Esophagus muscularis mucosa (tissue), 4 donors: Measurements from ENCODE around the gene OMA1.

Experiments used
- CTCF ChIP-seq, 3 experiments: fragments of 200-600 bp in 2 of 3; fragments of 450-650 bp in 1 of 3; sonication (generic) in 2 of 3; IDR thresholded peaks; one replicate each; pipeline ENCODE4 v1.5.1; 2017 to 2019; ENCODE audit warnings: antibody characterized with exemption in 3 of 3, mild to moderate bottlenecking in 2 of 3, moderate library complexity in 1 of 3
- EP300 ChIP-seq: sonication (generic); formaldehyde crosslinking; IDR thresholded peaks from one replicate; pipeline ENCODE4 v1.6.1; 2017; ENCODE audit warnings: antibody characterized with exemption
- POLR2A ChIP-seq: fragments of 450-650 bp; IDR thresholded peaks from one replicate; pipeline ENCODE4 v1.6.1; 2017; ENCODE audit warnings: antibody characterized with exemption, moderate library complexity, mild to moderate bottlenecking, low read depth

DNA sequence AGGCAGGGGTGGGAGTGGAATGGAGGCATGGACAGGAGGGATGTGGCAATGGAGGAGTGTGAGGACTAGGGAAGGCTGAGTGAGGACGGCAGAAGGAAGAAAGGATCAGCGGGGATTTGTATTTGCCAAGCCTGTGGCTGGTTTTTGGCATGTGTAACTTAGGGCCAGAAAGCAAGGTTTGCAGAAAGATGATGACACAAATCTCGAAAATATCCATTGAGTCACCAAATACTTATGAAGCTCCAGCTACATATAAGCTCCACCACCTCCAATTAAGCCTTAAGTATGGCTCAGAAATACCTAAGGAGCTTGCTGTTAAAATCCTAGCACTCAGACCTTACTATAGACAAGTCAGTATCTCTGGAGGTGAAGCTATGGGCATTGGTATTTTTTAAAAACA, 90.1 kb downstream of the OMA1 start:
- TF ChIP-seq CTCF (IDR thresholded peaks at IDR 0.05) (no peak), POLR2A (no peak), EP300 (no peak)
